PC-9 (cell line): ENCODE measurements around the gene GGPS1. TPM values are rescaled to one million over a fixed set of nuclear protein-coding genes. Genes with fewer than 3 reads are reported as not detected.
A peak's percentile ranks its signal among the peaks of the same experiment; 100 is the strongest.

Experiments used
- BruUV-seq: library from RNA; stranded (reverse); fragments of 400-500 nt; replicated peaks from 2 replicates; lab custom pipeline; 2021; lab: Mats Ljungman, UMichigan
- CTCF ChIA-PET: fragments of 300-600 bp; sonication (Branson Sonifier 250); formaldehyde crosslinking; loops from one replicate; lab custom pipeline; 2022; ENCODE audit warnings: antibody characterized with exemption; lab: Charles Lee
- POLR2A ChIA-PET: fragments of 300-600 bp; sonication (Branson Sonifier 250); formaldehyde crosslinking; loops from one replicate; lab custom pipeline; 2022; ENCODE audit warnings: antibody characterized with exemption; ENCODE audit not compliant: unreplicated experiment; lab: Charles Lee
- DNase-seq, 2 experiments: peaks; one replicate each; pipeline versions ENCODE4 v3.0.0 to v3.0.0-alpha.2; 2015 to 2022; ENCODE audit warnings: mixed read lengths in 1 of 2
- H2AFZ ChIP-seq: fragments of 200-600 bp; sonication (generic); 2 replicates; pipeline ENCODE4 v1.8.1; 2017; ENCODE audit warnings: antibody characterized with exemption
- H3F3A ChIP-seq: fragments of 200-600 bp; sonication (generic); 2 replicates; pipeline ENCODE4 v1.8.1; 2017; ENCODE audit warnings: antibody characterized with exemption, mild to moderate bottlenecking, low read depth; ENCODE audit not compliant: insufficient read depth
- H3K27ac ChIP-seq: fragments of 200-600 bp; sonication (generic); 2 replicates; pipeline ENCODE4 v1.6.1; 2016; ENCODE audit warnings: mixed run types
- H3K27me3 ChIP-seq: fragments of 200-600 bp; sonication (generic); 2 replicates; pipeline ENCODE4 v1.6.1; 2016; ENCODE audit warnings: low read depth, mixed run types; ENCODE audit not compliant: insufficient read depth
- H3K36me3 ChIP-seq: fragments of 200-600 bp; sonication (generic); 2 replicates; pipeline ENCODE4 v1.6.1; 2016; ENCODE audit warnings: low read depth, mixed run types
- H3K4me1 ChIP-seq: fragments of 200-600 bp; sonication (generic); replicated peaks from 2 replicates; pipeline ENCODE4 v1.6.1; 2016; ENCODE audit warnings: mixed run types; ENCODE audit not compliant: insufficient read depth
- H3K4me2 ChIP-seq: fragments of 200-600 bp; sonication (generic); 2 replicates; pipeline ENCODE4 v1.6.1; 2017; ENCODE audit warnings: mixed run types
- H3K4me3 ChIP-seq: fragments of 200-600 bp; sonication (generic); 2 replicates; pipeline ENCODE4 v1.6.1; 2016; ENCODE audit warnings: mixed run types
- H3K79me2 ChIP-seq: fragments of 200-600 bp; sonication (generic); 2 replicates; pipeline ENCODE4 v1.6.1; 2017; ENCODE audit warnings: low read depth, mixed run types
- H3K9me2 ChIP-seq: fragments of 200-600 bp; sonication (generic); 2 replicates; pipeline ENCODE4 v1.8.1; 2017; ENCODE audit warnings: mild to moderate bottlenecking; ENCODE audit not compliant: insufficient read depth
- H3K9me3 ChIP-seq: fragments of 200-600 bp; sonication (generic); 2 replicates; pipeline ENCODE4 v1.8.1; 2016; ENCODE audit warnings: low read depth; ENCODE audit not compliant: insufficient read depth
- H4K20me1 ChIP-seq: fragments of 200-600 bp; sonication (generic); 2 replicates; pipeline ENCODE4 v1.8.1; 2017; ENCODE audit not compliant: insufficient read depth
- CTCF ChIP-seq: fragments of 200-600 bp; sonication (generic); conservative IDR thresholded peaks from 2 replicates; pipeline ENCODE4 v1.6.1; 2017; ENCODE audit warnings: mixed run types, antibody characterized with exemption, mild to moderate bottlenecking, moderate library complexity
- EZH2 ChIP-seq: fragments of 200-600 bp; sonication (generic); IDR thresholded peaks from 2 replicates; pipeline ENCODE4 v1.8.0; 2017; ENCODE audit warnings: antibody characterized with exemption, low read depth
- intact Hi-C: fragments of 100-400 bp; cut with micrococcal nuclease; formaldehyde crosslinking; loops from one replicate; pipeline ENCODE4 v1.10.0; 2022; ENCODE audit not compliant: unreplicated experiment
- total RNA-seq: library from RNA; stranded (reverse); gene quantifications from 2 replicates; pipeline ENCODE4 v1.2.3, GENCODE V29; 2021

GGPS1 gene
- total RNA-seq, 1 experiment from 2014 or later: 61.7 TPM

GRCh38 chr1:235329139-235329902 lies 951 bp downstream of the GGPS1 start:
- POLR2A ChIA-PET: interaction anchor here (0.6 to 0.7 kb wide), 2 partner anchors 113 to 148 kb away, joined by 3 to 16 read pairs; no protein-coding TSS in a partner anchor
- CTCF ChIA-PET: no interaction called here
- Histone ChIP-seq H3K36me3 (peaks cover 20% of the 10 kb centered on the region; the same call in 1 of the 2 replicates), H3K79me2 (peaks cover 89% of the 10 kb centered on the region), H3F3A (peaks cover 16% of the 10 kb centered on the region), H3K27me3 (no peaks in the 10 kb centered on the region), H2AFZ (peak overlapping the region; percentile 73), H3K9me3 (no peaks in the 10 kb centered on the region), H4K20me1 (peaks cover 23% of the 10 kb centered on the region), H3K4me2 (peak overlapping the region; percentile 83), H3K4me1 (peaks cover 42% of the 10 kb centered on the region), H3K9me2 (peaks cover 5% of the 10 kb centered on the region; the same call in 1 of the 2 replicates), H3K4me3 (peak overlapping the region; percentile 65), H3K27ac (peak overlapping the region; percentile 79)
- peak in 1 of 2 experiments; percentile 42 for DNase-seq
- TF ChIP-seq CTCF (peak; percentile 30; the same call in 1 of the 2 replicates), EZH2 (no peak)
- intact Hi-C loops: loop anchor here (2.0 to 10.0 kb wide), 5 partner anchors 33 to 957 kb away; partner anchors contain the start of genes COA6, RBM34 and TOMM20
- BruUV-seq: TSS peak; percentile 57

- Histone ChIP-seq H3K4me2 (peak overlapping the region; percentile 83), H3K27ac (peak overlapping the region; percentile 79), H3F3A (peaks cover 16% of the 10 kb centered on the region), H3K36me3 (peaks cover 19% of the 10 kb centered on the region), H4K20me1 (peaks cover 14% of the 10 kb centered on the region; the same call in 1 of the 2 replicates), H3K4me3 (peak overlapping the region; percentile 65), H3K27me3 (no peaks in the 10 kb centered on the region), H3K79me2 (peaks cover 88% of the 10 kb centered on the region), H3K9me2 (peaks cover 5% of the 10 kb centered on the region; the same call in 1 of the 2 replicates), H2AFZ (no peak overlapping the region), H3K4me1 (peaks cover 26% of the 10 kb centered on the region), H3K9me3 (no peaks in the 10 kb centered on the region)
- intact Hi-C loops: no loop called here
- ChIA-PET CTCF (no interaction called here), POLR2A (interaction anchor here (0.7 kb wide), 1 partner anchor 24 kb away, joined by 3 read pairs; no protein-coding TSS in a partner anchor)
- no peak for DNase-seq
- TF ChIP-seq CTCF (no peak), EZH2 (no peak)
- no TSS peak for BruUV-seq
These were observed 2.5 kb downstream of the GGPS1 start for GRCh38 chr1:235330918-235331285.

GRCh38 chr1:235331401-235331800 lies 3.0 kb downstream of the GGPS1 start:
- peak overlapping the region; percentile 79 for H3K27ac ChIP-seq
- peak overlapping the region; percentile 65 for H3K4me3 ChIP-seq
- H2AFZ ChIP-seq: no peak overlapping the region
- ChIA-PET CTCF (no interaction called here), POLR2A (no interaction called here)
- H3K9me3 ChIP-seq: no peaks in the 10 kb centered on the region
- H3K9me2 ChIP-seq: peaks cover 5% of the 10 kb centered on the region; the same call in 1 of the 2 replicates
- peaks cover 21% of the 10 kb centered on the region for H3K4me1 ChIP-seq
- peaks cover 10% of the 10 kb centered on the region; the same call in 1 of the 2 replicates for H4K20me1 ChIP-seq
- H3F3A ChIP-seq: peaks cover 16% of the 10 kb centered on the region
- H3K79me2 ChIP-seq: peaks cover 86% of the 10 kb centered on the region
- TF ChIP-seq CTCF (no peak), EZH2 (no peak)
- intact Hi-C loops: no loop called here
- H3K4me2 ChIP-seq: peak overlapping the region; percentile 83
- no TSS peak for BruUV-seq
- DNase-seq: peak in 1 of 2 experiments; percentile 39
- peaks cover 22% of the 10 kb centered on the region for H3K36me3 ChIP-seq
- H3K27me3 ChIP-seq: no peaks in the 10 kb centered on the region
